NOMO-1 treated with DMSO at 0.1 percent for 48 hours (cell line): ENCODE data around the gene LTK.
A peak's percentile ranks its signal among the peaks of the same experiment; 100 is the strongest.

ENCODE experiments used
- DNase-seq: peaks from one replicate; lab custom pipeline; 2025; ENCODE audit not compliant: unreplicated experiment; lab: John Stamatoyannopoulos, UW

The LTK gene

GRCh38 chr15:41499109-41499851, 14.3 kb downstream of the LTK start:
- no peak for DNase-seq

- no peak for DNase-seq
Observed at GRCh38 chr15:41498657-41499056, 15.0 kb downstream of the LTK start.

- no peak for DNase-seq
Observed at GRCh38 chr15:41495736-41496599, 17.7 kb downstream of the LTK start.

GRCh38 chr15:41494922-41495735, 18.5 kb downstream of the LTK start:
- DNase-seq: no peak

- no peak for DNase-seq
Observed at GRCh38 chr15:41494190-41494921, 19.3 kb downstream of the LTK start.

GRCh38 chr15:41493902-41494189, 19.8 kb downstream of the LTK start:
- no peak for DNase-seq

GRCh38 chr15:41493205-41493901, 20.3 kb downstream of the LTK start, which contains the start of gene ITPKA:
ITPKA (plus strand) TSS chr15:41493874; CDS start chr15:41493928, 54 bp downstream.
- peak; percentile 54 for DNase-seq

GRCh38 chr15:41492597-41493204, 20.9 kb downstream of the LTK start:
- peak; percentile 36 for DNase-seq

GRCh38 chr15:41491889-41492288, 21.7 kb downstream of the LTK start:
- no peak for DNase-seq

- DNase-seq: peak; percentile 66
Observed at GRCh38 chr15:41490355-41490754, 23.3 kb downstream of the LTK start.

- DNase-seq: no peak
Observed at GRCh38 chr15:41489641-41490040, 24.0 kb downstream of the LTK start.

- no peak for DNase-seq
Observed at GRCh38 chr15:41487802-41488201, 25.8 kb downstream of the LTK start.

GRCh38 chr15:41487381-41487780, 26.2 kb downstream of the LTK start:
- DNase-seq: no peak

GRCh38 chr15:41486286-41486685, 27.3 kb downstream of the LTK start:
- no peak for DNase-seq

- DNase-seq: no peak
Observed at GRCh38 chr15:41484937-41485625, 28.5 kb downstream of the LTK start.

GRCh38 chr15:41483519-41483918, 30.1 kb downstream of the LTK start:
- DNase-seq: no peak

GRCh38 chr15:41483115-41483514, 30.5 kb downstream of the LTK start:
- no peak for DNase-seq

GRCh38 chr15:41482110-41482877, 31.3 kb downstream of the LTK start:
- no peak for DNase-seq
